Stimulated activated naive CD8-positive, alpha-beta T cell treated with anti-CD3 and anti-CD28 coated beads, Interleukin-15, Interleukin-2, amounts not matched to agents 100 U/mL and 50 U/mL, for 24 hours (primary cell): Measurements from ENCODE around the gene CXCL16.
"Not testable (repeated sequence)": the region's sequence is repeated elsewhere in the genome, so short reads cannot be mapped to it uniquely, and the experiment has no call there.

Experiments
- ATAC-seq: fragments of 150-1000 bp; cut with Tn5 transposase; one replicate; pipeline ENCODE4 v1.10.0; 2021
- DNase-seq: peaks from one replicate; pipeline ENCODE4 v3.0.0; 2021

Gene CXCL16

DNA sequence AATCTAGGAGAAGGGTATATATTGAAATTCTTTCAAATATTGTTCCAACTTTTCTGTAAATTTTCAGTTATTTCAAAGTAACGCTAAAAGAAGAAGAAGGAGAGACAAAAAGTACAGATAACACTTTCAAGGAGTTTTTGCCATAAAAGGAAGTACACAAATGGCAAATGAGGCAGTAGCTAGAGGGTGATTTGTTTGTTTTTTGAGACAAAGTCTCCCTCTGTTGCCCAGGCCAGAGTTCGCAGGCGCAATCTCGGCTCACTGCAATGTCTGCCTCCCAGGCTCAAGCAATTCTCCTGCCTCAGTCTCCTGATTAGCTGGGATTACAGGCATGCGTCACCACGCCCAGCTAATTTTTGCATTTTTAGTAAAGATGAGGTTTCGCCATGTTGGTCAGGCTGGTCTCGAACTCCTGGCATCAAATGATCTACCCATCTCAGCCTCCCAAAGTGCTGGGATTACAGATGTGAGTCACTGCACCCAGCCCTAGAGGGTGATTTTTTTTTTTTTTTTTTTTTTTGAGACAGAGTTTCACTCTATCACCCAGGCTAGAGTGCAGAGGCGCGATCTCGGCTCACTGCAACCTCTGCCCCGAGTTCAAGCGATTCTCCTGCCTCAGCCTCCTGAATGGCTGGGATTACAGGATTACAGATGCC lies 40.2 kb downstream of the CXCL16 start:
- not testable (repeated sequence) for DNase-seq, ATAC-seq

DNA sequence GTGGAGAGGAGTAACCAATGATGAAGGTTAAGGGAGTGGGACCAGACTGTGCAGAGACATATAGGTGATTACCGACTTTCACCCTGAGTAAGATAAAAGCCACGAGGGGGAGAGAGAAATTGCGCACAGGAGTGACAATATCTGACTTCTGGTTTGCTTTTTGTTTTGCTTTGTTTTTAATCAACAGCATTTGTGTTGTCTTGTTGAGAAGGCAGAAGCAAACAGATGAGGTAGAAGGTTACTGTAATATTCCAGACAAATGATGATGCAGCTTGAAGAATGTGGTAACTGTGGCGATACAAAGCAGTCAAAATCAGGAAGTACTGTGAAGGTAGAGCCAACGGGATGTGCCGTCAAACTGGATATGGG lies 43.3 kb downstream of the CXCL16 start:
- peak; percentile 83 for ATAC-seq
- DNase-seq, result no peak

DNA sequence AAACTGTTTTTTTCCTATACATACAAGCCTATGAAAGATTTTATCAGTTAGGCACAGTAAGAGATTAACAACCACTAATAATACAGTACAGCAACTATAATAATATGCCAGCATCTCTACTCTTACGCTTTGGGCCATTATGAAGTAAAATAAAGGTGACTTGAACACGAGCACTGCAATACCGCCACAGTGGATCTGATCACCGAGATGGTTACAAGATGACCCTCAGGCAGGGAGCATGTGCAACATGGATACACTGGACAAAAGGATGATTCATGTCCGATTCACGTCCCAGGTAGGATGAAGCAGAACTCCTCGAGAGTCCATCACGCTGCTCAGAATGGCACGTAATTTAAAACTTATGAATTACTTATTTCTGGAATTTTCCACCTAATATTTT lies 46.3 kb downstream of the CXCL16 start:
- no peak for DNase-seq
- ATAC-seq, result no peak

DNA sequence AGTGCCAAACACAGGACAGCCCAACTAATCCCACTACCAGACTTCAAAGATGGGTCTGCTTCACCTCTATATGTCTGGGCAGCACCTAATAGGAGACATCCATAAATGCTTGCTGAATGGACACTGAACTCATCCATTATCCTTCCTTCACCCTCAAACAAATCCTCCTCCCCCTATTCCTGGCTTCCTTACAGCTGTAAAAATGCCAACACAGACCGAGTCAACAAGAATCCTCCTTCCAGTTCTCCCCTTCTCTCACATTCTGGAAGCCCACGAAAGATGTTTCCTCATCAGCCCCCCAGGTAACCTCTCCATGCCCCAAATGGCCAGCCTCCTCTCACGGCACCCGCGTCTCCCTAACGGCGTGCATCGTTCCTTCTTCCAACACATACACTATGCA lies 48.0 kb downstream of the CXCL16 start:
- ATAC-seq, result no peak
- DNase-seq, result no peak

DNA sequence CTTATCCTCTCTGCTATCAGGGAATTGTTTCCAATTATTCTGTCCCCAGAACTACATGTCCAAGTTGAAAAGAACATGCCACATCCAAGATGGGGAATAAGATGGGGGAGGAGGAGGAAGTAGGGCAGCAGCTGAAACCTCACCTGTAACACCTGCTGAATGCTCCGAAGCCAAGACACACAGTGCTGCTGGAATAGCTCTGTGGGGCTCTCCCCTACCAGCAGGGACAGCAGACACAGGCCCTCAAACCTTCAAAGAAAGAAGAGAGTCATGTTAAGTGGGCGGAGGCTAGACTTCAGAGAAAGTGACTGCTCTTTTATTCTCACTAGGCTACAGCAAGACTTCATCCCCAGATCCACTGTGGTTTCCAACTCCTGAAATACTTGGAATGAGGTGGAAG lies 49.0 kb downstream of the CXCL16 start:
- ATAC-seq (no peak), DNase-seq (no peak)

DNA sequence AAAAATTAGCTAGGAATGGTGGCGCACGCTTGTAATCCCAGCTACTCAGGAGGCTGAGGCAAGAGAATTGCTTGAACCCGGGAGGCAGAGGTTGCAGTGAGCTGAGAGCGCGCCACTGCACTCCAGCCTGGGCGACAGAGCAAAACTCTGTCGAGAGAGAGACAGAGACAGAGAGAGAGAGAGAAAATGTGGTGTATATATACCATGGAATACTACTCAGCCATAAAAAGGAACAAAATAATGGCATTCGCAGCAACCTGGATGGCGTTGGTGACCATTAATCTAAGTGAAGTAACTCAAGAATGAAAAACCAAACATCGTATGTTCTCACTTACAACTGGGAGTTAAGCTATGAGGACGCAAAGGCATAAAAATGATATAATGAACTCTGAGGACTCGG lies 49.9 kb downstream of the CXCL16 start:
- not testable (repeated sequence) for DNase-seq, ATAC-seq

DNA sequence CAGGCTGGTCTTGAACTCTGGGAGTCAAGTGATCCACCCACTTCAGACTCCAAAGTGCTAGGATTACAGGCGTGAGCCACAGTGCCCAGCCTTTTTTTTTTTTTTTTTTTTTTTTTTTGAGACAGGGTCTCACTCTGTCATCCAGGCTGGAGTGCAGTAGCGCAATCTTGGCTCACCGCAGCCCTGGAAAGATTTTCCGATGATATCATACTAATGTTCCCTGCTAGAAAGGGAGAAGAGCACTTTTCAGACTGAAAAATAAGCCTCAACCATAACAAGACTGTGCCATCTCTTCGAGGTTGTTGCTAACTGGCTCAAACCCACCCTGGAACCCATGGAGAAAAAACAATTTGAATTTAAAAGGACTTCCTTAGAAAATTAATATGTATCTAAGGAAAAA lies 56.0 kb downstream of the CXCL16 start:
- DNase-seq, ATAC-seq: not testable (repeated sequence)
